Muscle layer of duodenum (tissue), 2 donors: ENCODE results near the gene SETD4.

ENCODE experiments used
- H3K27ac ChIP-seq: one replicate; pipeline ENCODE4 v1.7.0; 2013; ENCODE audit warnings: mild to moderate bottlenecking, low read length
- H3K27me3 ChIP-seq: one replicate; pipeline ENCODE4 v1.7.0; 2013; ENCODE audit warnings: low read depth, mild to moderate bottlenecking, control low read depth, low read length
- H3K36me3 ChIP-seq, 2 donors: one replicate each; pipeline ENCODE4 v1.7.0; 2013; ENCODE audit warnings: low read length in 2 of 2, control low read depth in 1 of 2, mild to moderate bottlenecking in 1 of 2; ENCODE audit not compliant: insufficient read depth in 2 of 2, control insufficient read depth in 1 of 2
- H3K4me1 ChIP-seq, 2 donors: one replicate each; pipeline ENCODE4 v1.7.0; 2013; ENCODE audit warnings: low read length in 2 of 2, mild to moderate bottlenecking in 2 of 2, control low read depth in 1 of 2, moderate library complexity in 1 of 2; ENCODE audit not compliant: insufficient read depth in 2 of 2, control insufficient read depth in 1 of 2
- H3K4me3 ChIP-seq, 2 donors: one replicate each; pipeline ENCODE4 v1.7.0; 2013; ENCODE audit warnings: low read length in 2 of 2, low read depth in 1 of 2, mild to moderate bottlenecking in 1 of 2
- H3K9me3 ChIP-seq, 2 donors: one replicate each; pipeline ENCODE4 v1.7.0; 2013; ENCODE audit warnings: low read length in 2 of 2, control low read depth in 1 of 2, mild to moderate bottlenecking in 1 of 2; ENCODE audit not compliant: control insufficient read depth in 1 of 2
- donor health status: healthy.

SETD4 gene

GRCh38 chr21:36064085-36064460 is 3.7 kb upstream of the SETD4 start:
- Histone ChIP-seq H3K4me1 (peaks cover 4 to 6% of the 10 kb centered on the region in 2 donors), H3K27ac (no peak overlapping the region), H3K9me3 (peaks cover 0 to 3% of the 10 kb centered on the region in 2 donors), H3K4me3 (no peak overlapping the region), H3K36me3 (no peaks in the 10 kb centered on the region), H3K27me3 (no peaks in the 10 kb centered on the region)

GRCh38 chr21:36063375-36064084 is 3.2 kb upstream of the SETD4 start:
- Histone ChIP-seq H3K27me3 (no peaks in the 10 kb centered on the region), H3K27ac (no peak overlapping the region), H3K9me3 (no peaks in the 10 kb centered on the region), H3K36me3 (peaks cover 0 to under 1% of the 10 kb centered on the region in 2 donors), H3K4me1 (peaks cover 4 to 8% of the 10 kb centered on the region in 2 donors), H3K4me3 (no peak overlapping the region)

GRCh38 chr21:36061445-36061844 is 1.1 kb upstream of the SETD4 start:
- Histone ChIP-seq H3K4me3 (no peak overlapping the region), H3K27ac (no peak overlapping the region), H3K9me3 (no peaks in the 10 kb centered on the region), H3K36me3 (peaks cover 10 to 15% of the 10 kb centered on the region in 2 donors), H3K4me1 (peaks cover 4 to 12% of the 10 kb centered on the region in 2 donors), H3K27me3 (no peaks in the 10 kb centered on the region)

GRCh38 chr21:36059823-36060158 is 535 bp downstream of the SETD4 start:
- Histone ChIP-seq H3K4me3 (peak overlapping the region; percentile 85 to 87), H3K4me1 (peaks cover 4 to 8% of the 10 kb centered on the region in 2 donors), H3K9me3 (no peaks in the 10 kb centered on the region), H3K36me3 (peaks cover 27 to 31% of the 10 kb centered on the region in 2 donors), H3K27ac (peak overlapping the region; percentile 86), H3K27me3 (no peaks in the 10 kb centered on the region)

- H3K36me3 ChIP-seq: peaks cover 42 to 57% of the 10 kb centered on the region in 2 donors
- H3K4me1 ChIP-seq: peaks cover 0 to 8% of the 10 kb centered on the region in 2 donors
- no peak overlapping the region for H3K27ac ChIP-seq
- no peak overlapping the region for H3K4me3 ChIP-seq
- no peaks in the 10 kb centered on the region for H3K27me3 ChIP-seq
- no peaks in the 10 kb centered on the region for H3K9me3 ChIP-seq
Measured at GRCh38 chr21:36055551-36055950, 4.8 kb downstream of the SETD4 start.

- Histone ChIP-seq H3K9me3 (no peaks in the 10 kb centered on the region), H3K36me3 (peaks cover 52 to 63% of the 10 kb centered on the region in 2 donors), H3K27me3 (no peaks in the 10 kb centered on the region), H3K4me1 (peaks cover 0 to 4% of the 10 kb centered on the region in 2 donors), H3K27ac (no peak overlapping the region), H3K4me3 (no peak overlapping the region)
Measured at GRCh38 chr21:36053715-36054062, 6.6 kb downstream of the SETD4 start.

- Histone ChIP-seq H3K4me1 (no peaks in the 10 kb centered on the region), H3K36me3 (peaks cover 51 to 64% of the 10 kb centered on the region in 2 donors), H3K4me3 (no peak overlapping the region), H3K9me3 (no peaks in the 10 kb centered on the region), H3K27me3 (no peaks in the 10 kb centered on the region), H3K27ac (no peak overlapping the region)
Measured at GRCh38 chr21:36052860-36053714, 7.2 kb downstream of the SETD4 start.

- H3K4me3 ChIP-seq: no peak overlapping the region
- no peak overlapping the region for H3K27ac ChIP-seq
- no peaks in the 10 kb centered on the region for H3K9me3 ChIP-seq
- H3K36me3 ChIP-seq: peaks cover 36 to 54% of the 10 kb centered on the region in 2 donors
- H3K27me3 ChIP-seq: no peaks in the 10 kb centered on the region
- H3K4me1 ChIP-seq: no peaks in the 10 kb centered on the region
Measured at GRCh38 chr21:36048357-36048756, 12.0 kb downstream of the SETD4 start.

GRCh38 chr21:36047139-36047538 is 13.2 kb downstream of the SETD4 start:
- H3K9me3 ChIP-seq: no peaks in the 10 kb centered on the region
- H3K4me1 ChIP-seq: no peaks in the 10 kb centered on the region
- H3K27ac ChIP-seq: no peak overlapping the region
- H3K4me3 ChIP-seq: no peak overlapping the region
- H3K27me3 ChIP-seq: no peaks in the 10 kb centered on the region
- H3K36me3 ChIP-seq: peaks cover 35 to 53% of the 10 kb centered on the region in 2 donors

GRCh38 chr21:36045993-36046392 is 14.3 kb downstream of the SETD4 start:
- Histone ChIP-seq H3K4me3 (no peak overlapping the region), H3K9me3 (no peaks in the 10 kb centered on the region), H3K4me1 (no peaks in the 10 kb centered on the region), H3K27me3 (no peaks in the 10 kb centered on the region), H3K27ac (no peak overlapping the region), H3K36me3 (peaks cover 42 to 62% of the 10 kb centered on the region in 2 donors)

- H3K9me3 ChIP-seq: no peaks in the 10 kb centered on the region
- no peak overlapping the region for H3K4me3 ChIP-seq
- H3K27me3 ChIP-seq: no peaks in the 10 kb centered on the region
- no peaks in the 10 kb centered on the region for H3K4me1 ChIP-seq
- peaks cover 48 to 64% of the 10 kb centered on the region in 2 donors for H3K36me3 ChIP-seq
- H3K27ac ChIP-seq: no peak overlapping the region
Measured at GRCh38 chr21:36044056-36044455, 16.3 kb downstream of the SETD4 start.
